ENCODE results near the gene POLR2B. TPM values are rescaled to one million over a fixed set of nuclear protein-coding genes. Genes with fewer than 3 reads are reported as not detected.

The POLR2B gene
- total and polyA plus RNA-seq, 2 of the 8 experiments (the other 6 are each of a cell fraction or from before 2014, with no cell fraction given), result 59.3 to 115 TPM

DNA sequence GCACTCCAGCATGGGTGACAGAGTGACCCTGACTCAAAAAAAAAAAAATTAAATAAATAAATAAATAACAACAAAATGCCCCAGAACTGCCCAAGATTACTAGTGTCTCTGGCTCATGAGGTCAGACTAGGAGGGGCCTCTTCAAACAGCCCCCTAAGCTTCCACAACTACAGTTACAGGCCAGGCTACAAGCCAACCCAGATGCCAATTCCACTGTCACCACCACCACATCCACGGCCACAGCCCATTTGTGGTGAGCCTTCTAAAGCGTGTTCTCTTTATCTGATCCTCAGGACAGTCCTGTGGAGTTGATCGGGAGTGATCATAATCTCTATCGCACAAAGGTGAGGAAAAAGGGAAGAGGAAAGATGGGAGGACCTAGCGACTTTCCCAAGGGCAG, 94.9 kb downstream of the POLR2B start (continued):
- TF ChIP-seq, protein P1, sequence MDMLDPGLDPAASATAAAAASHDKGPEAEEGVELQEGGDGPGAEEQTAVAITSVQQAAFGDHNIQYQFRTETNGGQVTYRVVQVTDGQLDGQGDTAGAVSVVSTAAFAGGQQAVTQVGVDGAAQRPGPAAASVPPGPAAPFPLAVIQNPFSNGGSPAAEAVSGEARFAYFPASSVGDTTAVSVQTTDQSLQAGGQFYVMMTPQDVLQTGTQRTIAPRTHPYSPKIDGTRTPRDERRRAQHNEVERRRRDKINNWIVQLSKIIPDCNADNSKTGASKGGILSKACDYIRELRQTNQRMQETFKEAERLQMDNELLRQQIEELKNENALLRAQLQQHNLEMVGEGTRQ (IDR thresholded peaks at IDR 0.05; ENCODE audit: low read length), result no peak
- TF ChIP-seq RBBP5 (IDR thresholded peaks at IDR 0.05; ENCODE audit: borderline replicate concordance, low read depth, low read length) (no peak), KDM5A (IDR thresholded peaks at IDR 0.05; ENCODE audit: low read length) (no peak), TAF7 (optimal IDR thresholded peaks at IDR 0.05; ENCODE audit: borderline replicate concordance, low read depth, low read length) (no peak), ZNF274 (IDR thresholded peaks at IDR 0.05; ENCODE audit: borderline replicate concordance, extremely low read depth, low read length) (no peak)
